GM18526 (cell line): ENCODE data around the gene EPHA6.

Experiments used
- POLR2A ChIP-seq: IDR thresholded peaks from 3 replicates; pipeline ENCODE4 v1.6.1; 2011; ENCODE audit not compliant: insufficient read length; ENCODE audit errors: extremely low read depth

Gene EPHA6

DNA sequence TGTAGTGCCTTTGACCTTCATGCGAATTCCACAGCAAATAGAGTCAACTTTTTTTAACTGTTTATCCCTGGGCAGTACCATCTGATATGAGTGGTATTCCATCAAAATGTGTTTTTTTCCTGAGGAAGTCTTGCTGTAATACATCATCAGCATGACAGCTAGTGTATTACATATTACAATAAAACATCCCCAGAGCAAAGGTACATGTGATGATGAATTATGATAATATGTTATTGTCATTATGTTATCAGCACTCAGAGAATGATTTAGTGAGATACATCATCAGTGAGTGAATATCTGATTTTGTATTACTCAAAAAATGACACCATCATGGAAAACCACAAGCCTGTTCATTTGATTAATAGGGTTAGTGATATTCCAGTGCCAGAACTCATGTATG is 880.5 kb downstream of the EPHA6 start:
- no peak for TF ChIP-seq POLR2A

GRCh38 chr3:97698691-97699090 is 884.3 kb downstream of the EPHA6 start:
- no peak for TF ChIP-seq POLR2A

- no peak for TF ChIP-seq POLR2A
Measured at GRCh38 chr3:97699889-97700288, 885.5 kb downstream of the EPHA6 start.

DNA sequence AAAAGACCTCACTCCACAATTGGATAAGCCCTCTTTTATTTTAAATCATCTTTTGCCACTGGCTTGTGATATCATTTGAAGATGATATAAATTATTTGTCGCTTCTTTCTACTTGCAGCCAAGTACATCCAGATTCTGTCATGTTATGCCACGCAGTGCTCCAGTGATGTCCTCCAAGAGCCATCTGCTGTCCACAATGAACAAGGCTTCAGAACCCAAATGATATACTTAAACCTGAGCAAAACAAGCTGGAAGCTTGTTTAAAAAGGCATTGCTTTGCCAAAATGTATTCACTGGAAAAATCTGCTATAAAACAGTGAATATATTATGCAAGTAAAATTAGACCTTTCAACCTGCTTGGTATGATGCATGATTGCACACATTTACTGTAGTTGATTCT is 891.4 kb downstream of the EPHA6 start:
- no peak for TF ChIP-seq POLR2A

DNA sequence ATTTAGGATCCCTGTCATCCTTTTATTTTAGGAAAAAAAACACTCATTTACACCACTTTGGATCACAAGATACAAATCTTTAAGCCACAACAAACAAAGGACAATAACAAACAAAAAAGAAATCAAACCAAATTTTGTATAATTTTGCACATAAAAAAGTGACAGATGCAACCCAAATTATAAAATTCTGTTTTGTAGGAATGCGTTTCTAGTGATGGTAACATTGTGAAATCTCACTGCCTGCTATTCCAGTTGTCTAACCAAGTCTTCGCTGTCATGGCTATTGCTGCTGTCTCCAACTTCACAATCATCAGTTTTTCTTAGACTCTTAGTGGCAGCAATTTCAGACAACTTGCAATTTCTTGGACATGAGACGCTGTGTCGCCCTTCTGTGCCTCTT is 891.8 kb downstream of the EPHA6 start:
- no peak for TF ChIP-seq POLR2A

GRCh38 chr3:97711654-97712053 is 897.3 kb downstream of the EPHA6 start:
- TF ChIP-seq POLR2A, result no peak

- no peak for TF ChIP-seq POLR2A
Measured at GRCh38 chr3:97712919-97713318, 898.5 kb downstream of the EPHA6 start.

DNA sequence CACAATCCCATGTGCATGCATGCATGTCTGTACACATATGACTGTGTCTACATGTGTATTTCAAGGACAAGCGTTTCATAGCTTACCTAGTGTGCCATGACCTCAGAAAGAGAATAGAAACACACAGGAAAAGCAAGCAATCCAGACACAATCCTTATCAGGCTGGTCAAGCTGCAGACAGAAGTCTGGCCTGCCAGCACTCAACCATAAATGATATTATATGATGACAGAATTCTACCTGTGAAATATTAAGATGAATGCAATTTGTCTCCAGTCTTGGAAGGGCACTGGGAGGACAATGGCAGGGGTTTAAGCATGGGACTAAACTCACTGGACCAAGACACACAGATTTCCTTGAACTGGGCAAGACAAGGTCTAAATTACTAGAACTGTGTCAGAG is 899.2 kb downstream of the EPHA6 start:
- TF ChIP-seq POLR2A, result no peak

DNA sequence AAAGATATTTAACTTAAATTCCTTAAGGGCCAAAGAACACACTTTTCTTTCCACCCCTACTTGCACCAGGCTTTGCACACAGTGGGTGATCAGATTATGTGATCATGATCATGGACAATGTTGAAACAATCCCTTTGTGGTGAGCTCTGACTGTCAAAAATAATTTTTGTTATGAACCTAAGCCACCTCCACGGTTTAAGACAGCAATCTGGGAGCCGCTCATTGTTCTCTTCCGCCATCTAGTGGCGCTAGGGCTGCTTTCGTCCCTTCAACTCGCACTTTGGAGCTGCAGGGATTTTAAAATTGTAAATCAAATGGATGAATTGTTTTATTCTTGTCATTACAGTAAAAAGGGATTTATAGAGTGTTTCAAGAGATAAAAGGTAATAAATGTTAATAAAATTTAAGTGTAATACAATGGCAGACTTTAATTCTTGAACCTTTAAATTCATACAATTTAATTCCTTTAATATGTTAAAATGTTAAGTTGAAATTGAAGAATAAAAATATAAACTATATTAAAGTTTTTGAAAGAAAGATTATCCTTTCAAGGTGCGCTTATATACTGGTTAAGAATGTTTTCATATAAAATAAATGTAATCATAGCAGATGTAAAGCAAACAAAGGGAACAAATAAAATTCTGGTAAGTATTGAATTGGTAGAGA is 904.9 kb downstream of the EPHA6 start:
- no peak for TF ChIP-seq POLR2A

DNA sequence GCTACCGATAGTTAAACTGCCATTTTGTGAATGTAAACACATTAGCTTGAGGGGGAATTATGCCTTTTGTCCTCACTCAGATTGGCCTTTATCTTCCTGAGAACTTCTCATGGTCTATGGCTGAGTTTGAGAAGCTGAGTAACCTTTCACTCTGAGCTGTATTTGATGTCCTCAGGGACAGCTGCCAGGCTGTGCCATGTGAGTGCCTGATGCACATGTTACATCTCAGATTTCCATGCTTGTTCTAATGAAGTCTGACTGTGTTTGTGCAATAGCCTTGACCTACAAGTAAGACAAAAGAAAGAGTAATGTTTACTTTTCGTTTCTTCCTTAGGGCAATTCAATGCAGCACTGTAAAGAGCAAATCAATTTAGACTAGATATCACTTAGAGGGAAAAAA is 906.0 kb downstream of the EPHA6 start:
- no peak for TF ChIP-seq POLR2A

GRCh38 chr3:97721446-97721845 is 907.1 kb downstream of the EPHA6 start:
- TF ChIP-seq POLR2A, result no peak

GRCh38 chr3:97736928-97737327 is 922.5 kb downstream of the EPHA6 start:
- no peak for TF ChIP-seq POLR2A

DNA sequence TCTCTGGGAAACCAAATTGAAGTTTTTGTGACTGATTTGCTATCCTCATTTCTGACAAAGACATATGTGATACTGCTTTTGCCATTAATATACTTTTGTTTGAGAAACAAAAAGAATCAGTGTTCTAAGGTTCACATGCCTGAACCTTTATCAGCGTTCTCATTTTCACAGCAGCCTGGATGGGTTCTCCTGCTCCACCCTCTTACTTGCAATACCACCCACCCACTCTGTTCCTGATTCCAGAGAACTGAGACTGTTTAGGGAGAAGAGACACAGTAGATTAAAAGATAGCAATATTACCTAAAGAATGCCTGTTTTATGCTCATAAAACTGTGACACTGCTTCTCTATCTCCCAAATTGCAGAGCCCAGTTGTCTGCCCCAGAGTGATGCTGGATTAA is 924.4 kb downstream of the EPHA6 start:
- no peak for TF ChIP-seq POLR2A

DNA sequence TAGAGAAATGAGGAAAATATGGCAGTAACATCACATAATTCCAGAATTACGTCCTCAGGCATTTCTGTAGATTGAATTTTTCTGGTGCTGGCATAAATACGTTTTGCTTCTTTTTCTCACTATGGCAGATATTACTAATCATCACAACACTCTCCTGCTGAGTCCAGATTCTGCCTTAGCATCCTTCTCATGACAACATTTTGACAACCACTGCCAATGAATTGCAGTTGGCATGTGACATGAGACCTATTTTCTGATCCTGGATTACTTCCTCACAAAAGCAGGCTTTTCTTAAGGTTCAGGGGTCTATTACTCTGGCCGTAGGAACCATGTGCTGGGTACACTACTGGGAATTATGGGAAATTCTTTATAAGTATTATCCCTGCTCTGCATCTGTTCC is 927.6 kb downstream of the EPHA6 start:
- no peak for TF ChIP-seq POLR2A

GRCh38 chr3:97744289-97744688 is 929.9 kb downstream of the EPHA6 start:
- no peak for TF ChIP-seq POLR2A

DNA sequence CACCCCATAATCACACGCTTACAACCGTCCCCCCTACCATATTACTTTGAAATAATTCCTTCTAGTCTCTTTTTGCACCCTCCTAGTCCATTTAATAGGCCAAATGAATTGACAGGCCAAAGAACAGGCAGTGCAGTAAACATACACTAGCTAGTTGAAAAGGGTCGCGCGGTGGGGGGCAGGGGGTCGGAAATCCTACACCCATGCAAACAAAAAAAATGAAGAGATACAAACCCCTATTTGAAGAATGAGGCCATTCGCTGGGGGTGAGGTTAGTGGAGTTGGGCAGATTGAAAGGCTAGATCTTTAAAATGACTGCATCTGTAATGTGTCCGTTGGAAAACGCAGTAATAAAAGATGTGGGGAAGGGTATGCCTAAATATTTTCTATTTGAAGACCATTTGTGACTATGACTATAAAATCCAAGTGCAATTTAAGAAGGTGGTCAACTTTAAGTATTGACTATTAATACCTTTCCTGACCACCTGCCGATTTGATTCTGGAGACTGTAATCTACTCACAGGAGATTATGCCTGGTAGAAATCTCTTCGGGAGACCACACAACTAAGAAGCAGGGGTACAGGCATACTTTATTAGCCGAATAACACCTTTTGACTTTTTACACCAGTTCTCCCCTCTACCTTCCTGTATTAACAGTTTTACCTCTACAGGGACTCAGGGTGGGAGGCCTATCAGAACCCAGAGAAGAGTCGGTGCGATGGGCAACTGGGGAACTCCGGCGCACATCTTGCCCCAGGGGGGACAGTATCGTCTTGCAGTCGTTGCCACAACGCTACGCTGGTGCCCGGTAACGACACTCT is 949.4 kb downstream of the EPHA6 start:
- TF ChIP-seq POLR2A, result no peak
